Epithelial cell of esophagus (primary cell): ENCODE results near the gene TBC1D5.
A peak's percentile ranks its signal among the peaks of the same experiment; 100 is the strongest.
"Not testable (repeated sequence)": the region's sequence is repeated elsewhere in the genome, so short reads cannot be mapped to it uniquely, and the experiment has no call there.

Experiments used
- DNase-seq: peaks from one replicate; pipeline ENCODE4 v3.0.0; 2010; ENCODE audit warnings: low read depth
- H3K4me3 ChIP-seq: 2 replicates; pipeline ENCODE4 v1.5.1; 2011; ENCODE audit warnings: mild to moderate bottlenecking, low read length, control low read depth
- CTCF ChIP-seq: IDR thresholded peaks from 2 replicates; pipeline ENCODE4 v1.5.1; 2011; ENCODE audit warnings: low read depth, mild to moderate bottlenecking, low read length, control low read depth, inconsistent platforms; ENCODE audit not compliant: insufficient read depth; ENCODE audit errors: missing control alignments

The TBC1D5 gene

GRCh38 chr3:17507480-17507879 is 235.0 kb downstream of the TBC1D5 start:
- TF ChIP-seq CTCF = no peak
- no peak overlapping the region for H3K4me3 ChIP-seq
- DNase-seq = no peak

- no peak for TF ChIP-seq CTCF
- DNase-seq = peak; percentile 7
Measured at GRCh38 chr3:17505856-17506255, 236.6 kb downstream of the TBC1D5 start.

GRCh38 chr3:17501745-17502144 is 240.7 kb downstream of the TBC1D5 start:
- DNase-seq = no peak
- H3K4me3 ChIP-seq = no peak overlapping the region
- TF ChIP-seq CTCF = no peak

More at GRCh38 chr3:17505856-17506255, 236.6 kb downstream of the TBC1D5 start:
- H3K4me3 ChIP-seq = no peak overlapping the region

GRCh38 chr3:17500618-17501017 is 241.8 kb downstream of the TBC1D5 start:
- peak; percentile 47 for DNase-seq
- no peak for TF ChIP-seq CTCF
- H3K4me3 ChIP-seq = no peak overlapping the region

GRCh38 chr3:17494117-17494809 is 248.2 kb downstream of the TBC1D5 start:
- no peak overlapping the region for H3K4me3 ChIP-seq
- TF ChIP-seq CTCF = no peak
- DNase-seq = no peak

- TF ChIP-seq CTCF = no peak
- peak; percentile 83 for DNase-seq
- H3K4me3 ChIP-seq = no peak overlapping the region
Measured at GRCh38 chr3:17491601-17492000, 250.8 kb downstream of the TBC1D5 start.

- not testable (repeated sequence) for DNase-seq, H3K4me3 ChIP-seq
Measured at GRCh38 chr3:17491190-17491589, 251.2 kb downstream of the TBC1D5 start.

- peak; percentile 62 for DNase-seq
- no peak overlapping the region for H3K4me3 ChIP-seq
- no peak for TF ChIP-seq CTCF
Measured at GRCh38 chr3:17489139-17489538, 253.3 kb downstream of the TBC1D5 start.
